HepG2 (cell line): ENCODE results near the gene GAPT. TPM values are rescaled to one million over a fixed set of nuclear protein-coding genes. Genes with fewer than 3 reads are reported as not detected.

ENCODE experiments used
- ATAC-seq: fragments of 200-7000 bp; cut with Tn5 transposase; 3 replicates; pipeline ENCODE4 v1.9.1; 2020; ENCODE audit warnings: mild to moderate bottlenecking, moderate library complexity
- BruUV-seq: library from RNA; stranded (reverse); fragments of 400-500 nt; replicated peaks from 2 replicates; lab custom pipeline; 2021; lab: Mats Ljungman, UMichigan
- CTCF ChIA-PET: fragments of 300-600 bp; formaldehyde crosslinking; extraction: SDS; loops from one replicate; lab custom pipeline; 2021; ENCODE audit warnings: low total read pairs, inconsistent platforms, low intra/inter-chr PET ratio; lab: Yijun Ruan, JAX
- POLR2A ChIA-PET: fragments of 350-600 bp; sonication (Branson Sonifier 250); formaldehyde crosslinking; loops from one replicate; lab custom pipeline; 2020; ENCODE audit warnings: antibody characterized with exemption, inconsistent platforms; lab: Yijun Ruan, JAX
- DNase-seq: peaks from one replicate; pipeline ENCODE4 v3.0.0-alpha.2; 2015; ENCODE audit warnings: low spot score
- FAIRE-seq: peaks from 3 replicates; lab custom pipeline; 2011; peaks lifted over from hg19 to GRCh38; lab: Jason Lieb, UNC
- H2AFZ ChIP-seq: one replicate; pipeline ENCODE4 v1.6.1; 2011; ENCODE audit warnings: low read length, inconsistent platforms
- H3K27ac ChIP-seq: fragments of 300-600 bp; 3 replicates; pipeline ENCODE4 v1.8.0; 2011; ENCODE audit warnings: mixed run types, mild to moderate bottlenecking, mixed read lengths, low read length, inconsistent platforms; ENCODE audit not compliant: insufficient read depth; ENCODE audit errors: extremely low read length
- H3K27me3 ChIP-seq, 2 experiments: fragments of 200-600 bp in 1 of 2; 2 replicates in 1 of 2; 3 replicates in 1 of 2; pipeline versions ENCODE4 v1.6.0 to v1.8.0; 2011; ENCODE audit warnings: low read length in 2 of 2, mild to moderate bottlenecking in 2 of 2, moderate library complexity in 2 of 2, inconsistent platforms in 1 of 2; ENCODE audit not compliant: insufficient read depth in 2 of 2, control insufficient read depth in 1 of 2
- H3K36me3 ChIP-seq, 2 experiments: fragments of 200-600 bp in 1 of 2; replicated peaks in 1 of 2; 2 replicates in 1 of 2; 3 replicates in 1 of 2; pipeline versions ENCODE4 v1.5.1 to v1.8.0; 2011; ENCODE audit warnings: low read length in 2 of 2, inconsistent platforms in 1 of 2; ENCODE audit not compliant: insufficient read depth in 2 of 2, control insufficient read depth in 1 of 2
- H3K4me1 ChIP-seq: 2 replicates; pipeline ENCODE4 v1.5.1; 2012; ENCODE audit warnings: low read length, inconsistent platforms; ENCODE audit not compliant: insufficient read depth
- H3K4me2 ChIP-seq: 2 replicates; pipeline ENCODE4 v1.6.0; 2011; ENCODE audit warnings: low read depth, low read length, inconsistent platforms
- H3K4me3 ChIP-seq, 3 experiments: fragments of 200-600 bp in 1 of 3; sonication (generic), shearing (Covaris generic) in 1 of 3; replicated peaks in 1 of 3; 2 replicates each; pipeline ENCODE4 v1.5.1; 2011 to 2016; ENCODE audit warnings: low read length in 3 of 3, inconsistent platforms in 2 of 3, low read depth in 2 of 3, mild to moderate bottlenecking in 2 of 3, control low read depth in 1 of 3, mixed read lengths in 1 of 3; ENCODE audit not compliant: insufficient read depth in 1 of 3
- H3K79me2 ChIP-seq: one replicate; pipeline ENCODE4 v1.6.1; 2011; ENCODE audit warnings: low read length, inconsistent platforms; ENCODE audit not compliant: insufficient read depth
- H3K9ac ChIP-seq: 2 replicates; pipeline ENCODE4 v1.6.0; 2011; ENCODE audit warnings: mild to moderate bottlenecking, low read depth, low read length, inconsistent platforms; ENCODE audit not compliant: insufficient read depth
- H3K9me3 ChIP-seq: 2 replicates; pipeline ENCODE4 v1.5.1; 2012; ENCODE audit warnings: mild to moderate bottlenecking, low read length
- H4K20me1 ChIP-seq: 2 replicates; pipeline ENCODE4 v1.6.0; 2011; ENCODE audit warnings: inconsistent platforms, mild to moderate bottlenecking, low read length, moderate library complexity; ENCODE audit not compliant: insufficient read depth
- DNMT1 ChIP-seq: sonication (generic); formaldehyde crosslinking; IDR thresholded peaks from 2 replicates; pipeline ENCODE4 v1.5.1; 2020; ENCODE audit warnings: mild to moderate bottlenecking, missing genetic modification reagents
- FOXC1 ChIP-seq: sonication (generic); formaldehyde crosslinking; IDR thresholded peaks from 2 replicates; pipeline ENCODE4 v1.8.0; 2022; ENCODE audit warnings: mild to moderate bottlenecking, missing genetic modification reagents, borderline replicate concordance
- LCORL ChIP-seq, 2 experiments: fragments of 450-650 bp in 1 of 2; sonication (generic) in 1 of 2; formaldehyde crosslinking in 1 of 2; IDR thresholded peaks; 2 replicates each; pipeline versions ENCODE4 v1.5.0 to v1.6.1; 2017 to 2020; ENCODE audit warnings: antibody characterized with exemption in 1 of 2, missing genetic modification reagents in 1 of 2
- MAFK ChIP-seq, 2 experiments: IDR thresholded peaks in 1 of 2; conservative IDR thresholded peaks in 1 of 2; 2 replicates each; pipeline ENCODE4 v1.6.1; 2011; ENCODE audit warnings: improper control_type of control experiment in 2 of 2, low read length in 2 of 2
- NFIC ChIP-seq: IDR thresholded peaks from 2 replicates; pipeline ENCODE4 v1.6.1; 2012; ENCODE audit warnings: mild to moderate bottlenecking, low read length, inconsistent platforms
- PITX1 ChIP-seq: sonication (generic); formaldehyde crosslinking; IDR thresholded peaks from 2 replicates; pipeline ENCODE4 v1.5.1; 2020; ENCODE audit warnings: mild to moderate bottlenecking, missing genetic modification reagents
- PPARG ChIP-seq: conservative IDR thresholded peaks from 2 replicates; pipeline ENCODE4 v1.6.1; 2016; ENCODE audit warnings: missing biosample characterization, missing genetic modification reagents
- SALL2 ChIP-seq: sonication (generic); formaldehyde crosslinking; IDR thresholded peaks from 2 replicates; pipeline ENCODE4 v1.8.1; 2023; ENCODE audit warnings: mild to moderate bottlenecking, missing genetic modification reagents, inconsistent platforms
- TGIF2 ChIP-seq: IDR thresholded peaks from 2 replicates; pipeline ENCODE4 v1.6.1; 2016; ENCODE audit warnings: control low read depth, missing compliant biosample characterization
- ZNF251 ChIP-seq: sonication (generic); formaldehyde crosslinking; IDR thresholded peaks from 2 replicates; pipeline ENCODE4 v1.9.0; 2021; ENCODE audit warnings: mild to moderate bottlenecking, missing genetic modification reagents
- ZNF512B ChIP-seq: sonication (generic); formaldehyde crosslinking; IDR thresholded peaks from 2 replicates; pipeline ENCODE4 v1.5.1; 2020; ENCODE audit warnings: missing genetic modification reagents, mild to moderate bottlenecking, borderline replicate concordance
- ZNF777 ChIP-seq: sonication (generic); formaldehyde crosslinking; IDR thresholded peaks from 2 replicates; pipeline ENCODE4 v1.4.0; 2020; ENCODE audit warnings: missing genetic modification reagents
- WGBS: methylation state at CpG from one replicate; pipeline ENCODE4 v1.1.6; 2017; ENCODE audit warnings: low lambda C conversion rate; 5-methylcytosine and 5-hydroxymethylcytosine counted together
- in situ Hi-C: cut with HindIII; loops from 2 replicates; pipeline ENCODE4 v1.10.0; 2017; ENCODE audit warnings: low pct_unique_long_range_greater_than_20kb; ENCODE audit not compliant: extremely low pct_ligation_motif_present
- intact Hi-C: fragments of 100-400 bp; cut with micrococcal nuclease; formaldehyde crosslinking; loops from one replicate; pipeline ENCODE4 v1.10.0; 2022; ENCODE audit not compliant: unreplicated experiment
- polyA plus RNA-seq, 8 experiments: library from polyadenylated mRNA; depleted of rRNA in 3 of 8; stranded (reverse) in 7 of 8; unstranded in 1 of 8; fragments of >200 nt; fragmentation: Illumina TruSeq in 4 of 8; extraction: Trizol in 4 of 8; gene quantifications; 2 replicates each; pipeline versions ENCODE4 v1.2.1 to v1.2.3, GENCODE V29; 2011 to 2016; ENCODE audit warnings: low read depth in 4 of 8, missing spikeins in 1 of 8, mixed read lengths in 1 of 8; ENCODE audit not compliant: insufficient read depth in 1 of 8
- total RNA-seq, 5 experiments: library from RNA; depleted of rRNA; stranded (reverse); fragments of >200 nt; fragmentation: Illumina TruSeq; extraction: Trizol; gene quantifications; 2 replicates each; pipeline ENCODE4 v1.2.3, GENCODE V29; 2016; ENCODE audit warnings: low read depth in 1 of 5
- TF ChIP-seq, protein P1 (sequence below): sonication (generic); formaldehyde crosslinking; IDR thresholded peaks from 2 replicates; pipeline ENCODE4 v1.5.0; 2020; ENCODE audit warnings: mild to moderate bottlenecking, missing genetic modification reagents
- TF ChIP-seq, protein P2 (sequence below): IDR thresholded peaks from 2 replicates; pipeline ENCODE4 v1.6.1; 2016; ENCODE audit warnings: low read depth

GAPT gene
- total and polyA plus RNA-seq, 2 of the 13 experiments (the other 11 are each of a cell fraction or from before 2014, with no cell fraction given) = not detected

- no peak for ATAC-seq
- no peaks in the 10 kb centered on the region for H3K4me1 ChIP-seq
- no peak for DNase-seq
- no peaks in the 10 kb centered on the region for H3K27me3 ChIP-seq
- TF ChIP-seq ZNF251 (CRISPR knock-in tag) (no peak), MAFK (conservative IDR thresholded peaks at IDR 0.05 in 1 of 2, IDR thresholded peaks at IDR 0.05 in 1 of 2; ENCODE audit: low read length in 2 of 2) (peak in 1 of 2 experiments; percentile 25; a peak in 1 of 4 replicates)
- in situ Hi-C loops = no loop called here
- FAIRE-seq = no peak
- BruUV-seq = no TSS peak
- H3K4me2 ChIP-seq = no peak overlapping the region
- H4K20me1 ChIP-seq = no peaks in the 10 kb centered on the region
- H3K27ac ChIP-seq = no peak overlapping the region
- POLR2A ChIA-PET = no interaction called here
- no peak overlapping the region for H3K4me3 ChIP-seq
- H3K9ac ChIP-seq = no peak overlapping the region
- no peaks in the 10 kb centered on the region for H3K9me3 ChIP-seq
- no peaks in the 10 kb centered on the region for H3K36me3 ChIP-seq
- no peak overlapping the region for H2AFZ ChIP-seq
- 75% methylated on average over 8 of the region's 10 CpGs for WGBS
- intact Hi-C loops = no loop called here
- H3K79me2 ChIP-seq = no peaks in the 10 kb centered on the region
- CTCF ChIA-PET = no interaction called here
Measured at GRCh38 chr5:58446024-58446423, 45.2 kb upstream of the GAPT start.

DNA sequence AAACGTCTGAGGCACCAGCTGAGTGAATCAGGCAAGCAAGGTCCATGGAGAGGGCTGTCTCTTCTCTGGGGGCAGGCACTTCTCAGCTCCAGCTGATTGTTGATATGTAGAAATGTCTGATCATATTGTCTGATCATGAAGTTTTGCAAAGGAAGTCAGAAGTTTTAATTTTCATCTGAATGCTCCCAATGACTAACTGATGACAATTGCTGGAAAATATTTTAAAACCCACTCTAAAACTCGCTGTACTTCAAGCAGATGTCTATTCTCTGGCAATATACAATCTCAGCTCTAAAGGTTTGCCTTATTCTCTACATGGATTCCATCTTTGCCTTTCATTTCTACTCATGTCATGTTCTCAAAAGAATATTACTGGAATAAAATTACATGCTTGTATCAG, 44.0 kb upstream of the GAPT start:
- Histone ChIP-seq H2AFZ (no peak overlapping the region), H3K9me3 (no peaks in the 10 kb centered on the region), H3K27ac (no peak overlapping the region), H3K4me3 (no peak overlapping the region), H3K9ac (no peak overlapping the region), H3K36me3 (no peaks in the 10 kb centered on the region), H3K27me3 (no peaks in the 10 kb centered on the region), H3K79me2 (no peaks in the 10 kb centered on the region), H3K4me1 (no peaks in the 10 kb centered on the region), H4K20me1 (no peaks in the 10 kb centered on the region), H3K4me2 (no peak overlapping the region)
- CTCF ChIA-PET = no interaction called here
- intact Hi-C loops (no loop called here), in situ Hi-C loops (no loop called here)
- DNase-seq (no peak), FAIRE-seq (no peak), ATAC-seq (no peak)
- 2% methylated on average over 2 of the region's 2 CpGs for WGBS
- POLR2A ChIA-PET = no interaction called here
- BruUV-seq = no TSS peak
- TF ChIP-seq DNMT1 (CRISPR knock-in tag) (no peak), PPARG (CRISPR knock-in tag) (no peak), ZNF777 (CRISPR knock-in tag) (no peak), SALL2 (CRISPR knock-in tag) (no peak), NFIC (no peak), ZNF512B (no peak), PITX1 (no peak), FOXC1 (CRISPR knock-in tag) (no peak), LCORL (IDR thresholded peaks at IDR 0.05) (no peak), LCORL (CRISPR knock-in tag; IDR thresholded peaks at IDR 0.05) (no peak), TGIF2 (CRISPR knock-in tag) (no peak)
- TF ChIP-seq, protein P1, sequence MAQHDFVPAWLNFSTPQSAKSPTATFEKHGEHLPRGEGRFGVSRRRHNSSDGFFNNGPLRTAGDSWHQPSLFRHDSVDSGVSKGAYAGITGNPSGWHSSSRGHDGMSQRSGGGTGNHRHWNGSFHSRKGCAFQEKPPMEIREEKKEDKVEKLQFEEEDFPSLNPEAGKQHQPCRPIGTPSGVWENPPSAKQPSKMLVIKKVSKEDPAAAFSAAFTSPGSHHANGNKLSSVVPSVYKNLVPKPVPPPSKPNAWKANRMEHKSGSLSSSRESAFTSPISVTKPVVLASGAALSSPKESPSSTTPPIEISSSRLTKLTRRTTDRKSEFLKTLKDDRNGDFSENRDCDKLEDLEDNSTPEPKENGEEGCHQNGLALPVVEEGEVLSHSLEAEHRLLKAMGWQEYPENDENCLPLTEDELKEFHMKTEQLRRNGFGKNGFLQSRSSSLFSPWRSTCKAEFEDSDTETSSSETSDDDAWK (CRISPR knock-in tag) = no peak
- TF ChIP-seq, protein P2, sequence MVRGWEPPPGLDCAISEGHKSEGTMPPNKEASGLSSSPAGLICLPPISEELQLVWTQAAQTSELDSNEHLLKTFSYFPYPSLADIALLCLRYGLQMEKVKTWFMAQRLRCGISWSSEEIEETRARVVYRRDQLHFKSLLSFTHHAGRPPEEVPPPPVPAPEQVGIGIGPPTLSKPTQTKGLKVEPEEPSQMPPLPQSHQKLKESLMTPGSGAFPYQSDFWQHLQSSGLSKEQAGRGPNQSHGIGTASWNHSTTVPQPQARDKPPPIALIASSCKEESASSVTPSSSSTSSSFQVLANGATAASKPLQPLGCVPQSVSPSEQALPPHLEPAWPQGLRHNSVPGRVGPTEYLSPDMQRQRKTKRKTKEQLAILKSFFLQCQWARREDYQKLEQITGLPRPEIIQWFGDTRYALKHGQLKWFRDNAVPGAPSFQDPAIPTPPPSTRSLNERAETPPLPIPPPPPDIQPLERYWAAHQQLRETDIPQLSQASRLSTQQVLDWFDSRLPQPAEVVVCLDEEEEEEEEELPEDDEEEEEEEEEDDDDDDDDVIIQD (CRISPR knock-in tag) = no peak
